IMR-90 (cell line): ENCODE measurements around the gene CAMK2B. TPM values are rescaled to one million over a fixed set of nuclear protein-coding genes. Genes with fewer than 3 reads are reported as not detected.
A peak's percentile ranks its signal among the peaks of the same experiment; 100 is the strongest.

ENCODE experiments used
- ATAC-seq: fragments of 200-7000 bp; cut with Tn5 transposase; 2 replicates; pipeline ENCODE4 v1.9.1; 2020; ENCODE audit warnings: low read depth, mild to moderate bottlenecking, moderate library complexity
- BruUV-seq: library from RNA; stranded (reverse); fragments of 400-500 nt; replicated peaks from 2 replicates; lab custom pipeline; 2021; lab: Mats Ljungman, UMichigan
- CTCF ChIA-PET: fragments of 300-600 bp; formaldehyde crosslinking; extraction: SDS; loops from one replicate; lab custom pipeline; 2021; ENCODE audit warnings: antibody characterized with exemption; lab: Yijun Ruan, JAX
- POLR2A ChIA-PET: fragments of 300-600 bp; sonication (Branson Sonifier 250); formaldehyde crosslinking; loops from one replicate; lab custom pipeline; 2022; ENCODE audit warnings: antibody characterized with exemption; ENCODE audit not compliant: unreplicated experiment; lab: Charles Lee
- DNase-seq: peaks from one replicate; pipeline ENCODE4 v3.0.0; 2013
- H2AFZ ChIP-seq: replicated peaks from 2 replicates; pipeline ENCODE3; 2013; ENCODE audit warnings: low read length, mild to moderate bottlenecking; ENCODE audit not compliant: poor library complexity
- H2AK5ac ChIP-seq: 2 replicates; pipeline ENCODE4 v1.6.1; 2013; ENCODE audit warnings: low read depth, low read length, inconsistent platforms
- H2AK9ac ChIP-seq: replicated peaks from 2 replicates; pipeline ENCODE3; 2013; ENCODE audit warnings: mild to moderate bottlenecking, low read depth, low read length, moderate library complexity; ENCODE audit not compliant: poor library complexity
- H2BK120ac ChIP-seq: 2 replicates; pipeline ENCODE4 v1.6.1; 2013; ENCODE audit warnings: low read depth, low read length, inconsistent platforms
- H2BK15ac ChIP-seq: 3 replicates; pipeline ENCODE4 v1.6.1; 2013; ENCODE audit warnings: low read depth, low read length, inconsistent platforms
- H2BK20ac ChIP-seq: 2 replicates; pipeline ENCODE4 v1.6.1; 2013; ENCODE audit warnings: low read depth, mild to moderate bottlenecking, inconsistent platforms, low read length, moderate library complexity
- H2BK5ac ChIP-seq: 2 replicates; pipeline ENCODE4 v1.6.1; 2013; ENCODE audit warnings: mild to moderate bottlenecking, low read depth, low read length, inconsistent platforms; ENCODE audit not compliant: poor library complexity, severe bottlenecking
- H3K14ac ChIP-seq: replicated peaks from 2 replicates; pipeline ENCODE4 v1.6.1; 2013; ENCODE audit warnings: low read depth, low read length, inconsistent platforms
- H3K18ac ChIP-seq: 2 replicates; pipeline ENCODE4 v1.6.1; 2013; ENCODE audit warnings: low read depth, low read length, control low read depth
- H3K23ac ChIP-seq: 2 replicates; pipeline ENCODE4 v1.6.1; 2013; ENCODE audit warnings: low read depth, low read length, inconsistent platforms
- H3K27ac ChIP-seq: 2 replicates; pipeline ENCODE4 v1.5.1; 2013; ENCODE audit warnings: mild to moderate bottlenecking, control low read depth, low read length; ENCODE audit not compliant: insufficient read depth
- H3K27me3 ChIP-seq: 2 replicates; pipeline ENCODE4 v1.6.1; 2013; ENCODE audit warnings: low read length; ENCODE audit not compliant: control insufficient read depth, insufficient read depth
- H3K36me3 ChIP-seq: 2 replicates; pipeline ENCODE4 v1.6.1; 2013; ENCODE audit warnings: low read length, mixed read lengths; ENCODE audit not compliant: control insufficient read depth, insufficient read depth
- H3K4ac ChIP-seq: 2 replicates; pipeline ENCODE4 v1.6.1; 2013; ENCODE audit warnings: low read depth, low read length, inconsistent platforms
- H3K4me1 ChIP-seq: 2 replicates; pipeline ENCODE4 v1.6.1; 2013; ENCODE audit warnings: low read length, mixed read lengths; ENCODE audit not compliant: control insufficient read depth, insufficient read depth
- H3K4me2 ChIP-seq: 2 replicates; pipeline ENCODE4 v1.6.1; 2013; ENCODE audit warnings: low read depth, mild to moderate bottlenecking, control low read depth, low read length, moderate library complexity
- H3K4me3 ChIP-seq: 2 replicates; pipeline ENCODE4 v1.5.1; 2013; ENCODE audit warnings: low read depth, mild to moderate bottlenecking, control low read depth, low read length, moderate library complexity; ENCODE audit not compliant: insufficient read depth
- H3K56ac ChIP-seq: 2 replicates; pipeline ENCODE4 v1.6.1; 2013; ENCODE audit warnings: low read length, inconsistent platforms; ENCODE audit not compliant: insufficient read depth; ENCODE audit errors: extremely low read depth
- H3K79me1 ChIP-seq, 2 experiments: 2 replicates each; pipeline ENCODE4 v1.6.1; 2013; ENCODE audit warnings: low read length in 2 of 2, inconsistent platforms in 1 of 2, low read depth in 1 of 2
- H3K9ac ChIP-seq: 2 replicates; pipeline ENCODE4 v1.6.1; 2013; ENCODE audit warnings: low read depth, low read length, control low read depth
- H3K9me1 ChIP-seq: 2 replicates; pipeline ENCODE4 v1.6.1; 2013; ENCODE audit warnings: low read length, inconsistent platforms; ENCODE audit not compliant: insufficient read depth
- H3K9me3 ChIP-seq: 2 replicates; pipeline ENCODE4 v1.6.1; 2013; ENCODE audit warnings: low read length; ENCODE audit not compliant: control insufficient read depth, insufficient read depth
- H4K20me1 ChIP-seq: 2 replicates; pipeline ENCODE4 v1.6.1; 2013; ENCODE audit warnings: low read length, inconsistent platforms; ENCODE audit not compliant: insufficient read depth
- H4K5ac ChIP-seq: 2 replicates; pipeline ENCODE4 v1.6.1; 2013; ENCODE audit warnings: mild to moderate bottlenecking, low read depth, low read length, control low read depth
- H4K8ac ChIP-seq, 2 experiments: 2 replicates each; pipeline ENCODE4 v1.6.1; 2013; ENCODE audit warnings: low read depth in 2 of 2, low read length in 2 of 2, control low read depth in 1 of 2, inconsistent platforms in 1 of 2
- H4K91ac ChIP-seq: 2 replicates; pipeline ENCODE4 v1.6.1; 2013; ENCODE audit warnings: low read depth, low read length, inconsistent platforms; ENCODE audit not compliant: insufficient read depth
- BHLHE40 ChIP-seq: fragments of 150-350 bp; IDR thresholded peaks from 2 replicates; pipeline ENCODE4 v1.6.1; 2016; ENCODE audit warnings: mild to moderate bottlenecking, low read depth, low read length
- FOS ChIP-seq: fragments of 150-350 bp; IDR thresholded peaks from 2 replicates; pipeline ENCODE4 v1.6.1; 2016; ENCODE audit warnings: low read depth, low read length
- MAFK ChIP-seq: IDR thresholded peaks from 2 replicates; pipeline ENCODE4 v1.6.1; 2012; ENCODE audit warnings: low read depth, low read length, improper control_type of control experiment
- MXI1 ChIP-seq: IDR thresholded peaks from 2 replicates; pipeline ENCODE4 v1.6.1; 2012; ENCODE audit warnings: low read depth, mild to moderate bottlenecking, low read length, moderate library complexity, borderline replicate concordance
- POLR2A ChIP-seq: IDR thresholded peaks from 2 replicates; pipeline ENCODE4 v1.6.1; 2012; ENCODE audit warnings: mild to moderate bottlenecking, low read depth, low read length
- RAD21 ChIP-seq: IDR thresholded peaks from 2 replicates; pipeline ENCODE4 v1.6.1; 2012; ENCODE audit warnings: low read length, improper control_type of control experiment
- SMC3 ChIP-seq: fragments of 150-350 bp; IDR thresholded peaks from 2 replicates; pipeline ENCODE4 v1.6.1; 2016; ENCODE audit warnings: low read depth, mild to moderate bottlenecking, antibody characterized with exemption, low read length, moderate library complexity
- WGBS, 2 experiments: methylation state at CpG; one replicate each; pipeline versions ENCODE4 v1.1.5 to v1.1.7; 2013; ENCODE audit warnings: missing lambda C conversion rate in 2 of 2; ENCODE audit not compliant: insufficient read length in 1 of 2; ENCODE audit errors: extremely low coverage in 2 of 2; 5-methylcytosine and 5-hydroxymethylcytosine counted together
- dilution Hi-C: fragments of 300-500 bp; cut with HindIII; formaldehyde crosslinking; loops from one replicate; pipeline ENCODE4 v1.14.3; 2018; ENCODE audit warnings: low sequenced_read_pairs; ENCODE audit not compliant: unreplicated experiment
- in situ Hi-C: fragments of 300-500 bp; cut with MboI; formaldehyde crosslinking; loops from 3 replicates; pipeline ENCODE4 v1.14.3; 2019; ENCODE audit warnings: low sequenced_read_pairs, inconsistent platforms, mixed read lengths
- intact Hi-C: fragments of 100-400 bp; cut with micrococcal nuclease; formaldehyde crosslinking; loops from 2 replicates; pipeline ENCODE4 v1.10.0; 2022
- polyA plus RNA-seq, 3 experiments: library from polyadenylated mRNA; depleted of rRNA; stranded (reverse); fragments of >200 nt; gene quantifications; 2 replicates each; pipeline ENCODE4 v1.2.3, GENCODE V29; 2012; ENCODE audit warnings: low replicate concordance in 1 of 3
- total RNA-seq: library from RNA; depleted of rRNA; stranded (reverse); fragments of >200 nt; gene quantifications from 2 replicates; pipeline ENCODE4 v1.2.3, GENCODE V29; 2012
- TF ChIP-seq, protein P1 (sequence below): conservative IDR thresholded peaks from 2 replicates; pipeline ENCODE4 v1.5.1; 2012; ENCODE audit warnings: mild to moderate bottlenecking, low read depth, low read length, improper control_type of control experiment

CAMK2B gene
- total and polyA plus RNA-seq, 2 of the 4 experiments (the other 2 are of a cell fraction): 0.18 to 0.36 TPM

DNA sequence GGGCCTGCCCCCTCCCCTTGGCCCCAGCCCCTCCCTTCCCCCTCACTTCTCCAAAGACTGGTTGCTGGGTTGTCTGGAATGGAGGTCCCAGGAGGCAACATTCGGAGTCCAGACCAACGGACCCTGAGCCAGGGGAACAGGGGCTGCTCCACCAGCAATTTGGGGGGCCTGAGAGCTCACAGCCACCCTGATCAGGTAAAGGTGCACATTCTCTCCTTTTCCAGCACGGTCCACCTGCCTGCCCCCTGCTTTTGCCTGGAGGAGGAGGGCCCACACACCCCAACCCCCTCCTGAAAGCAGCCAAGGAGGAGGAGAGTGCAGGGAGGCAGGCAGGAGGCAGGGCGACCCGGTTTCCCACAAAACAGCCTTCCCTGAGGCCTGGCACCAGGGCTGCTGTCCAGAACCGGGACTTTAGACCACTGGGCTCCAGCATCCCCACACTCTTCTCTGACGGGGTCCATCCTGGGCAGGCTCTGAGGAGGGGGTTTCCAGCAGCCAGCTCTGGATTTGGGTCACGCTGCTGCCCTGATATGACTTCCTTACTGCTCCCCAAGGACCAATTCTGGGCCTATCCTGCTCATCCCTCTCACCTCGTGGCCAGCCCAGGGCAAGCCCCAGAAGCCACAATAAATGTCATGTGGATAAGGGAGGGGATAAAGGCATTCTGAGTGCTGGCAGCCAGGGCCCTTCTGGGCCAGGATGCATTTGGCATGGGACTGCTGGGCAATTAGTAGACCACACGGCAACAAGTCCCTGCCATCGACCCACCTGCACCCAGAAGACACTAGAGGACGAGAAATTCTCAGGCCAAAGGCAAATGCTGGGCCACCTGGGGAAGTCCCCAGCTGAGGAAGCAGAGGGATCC lies 1.1 kb upstream of the CAMK2B start:
- Histone ChIP-seq H3K27me3 (peaks cover 46% of the 10 kb centered on the region), H4K5ac (no peak overlapping the region), H3K9me1 (no peaks in the 10 kb centered on the region), H3K56ac (no peak overlapping the region), H3K4me3 (no peak overlapping the region), H2BK120ac (no peak overlapping the region), H3K27ac (no peak overlapping the region), H3K4me2 (no peak overlapping the region), H2BK15ac (no peak overlapping the region), H3K9ac (no peak overlapping the region), H3K4me1 (no peaks in the 10 kb centered on the region; the same call in 1 of the 2 replicates), H2AK9ac (peak overlapping the region; percentile 69), H3K9me3 (no peaks in the 10 kb centered on the region), H3K36me3 (no peaks in the 10 kb centered on the region), H4K20me1 (no peaks in the 10 kb centered on the region; the same call in 1 of the 2 replicates), H2AFZ (no peak overlapping the region), H4K91ac (no peak overlapping the region), H3K14ac (no peak overlapping the region), H2BK20ac (no peak overlapping the region), H3K18ac (no peak overlapping the region), H2AK5ac (no peak overlapping the region), H3K4ac (no peak overlapping the region), H3K79me1 (no peaks in the 10 kb centered on the region), H4K8ac (no peak overlapping the region), H2BK5ac (no peak overlapping the region), H3K23ac (no peak overlapping the region)
- 40% methylated on average over 1 of the region's 12 CpGs; no CpG with 5 or more reads in 1 of the 2 experiments for WGBS, 2 experiments
- dilution Hi-C loops (no loop called here), in situ Hi-C loops (no loop called here), intact Hi-C loops (no loop called here)
- DNase-seq: no peak
- no peak for ATAC-seq
- CTCF ChIA-PET: no interaction called here
- POLR2A ChIA-PET: no interaction called here
- TF ChIP-seq MXI1 (no peak), MAFK (no peak), BHLHE40 (no peak), FOS (no peak), POLR2A (no peak), RAD21 (no peak), SMC3 (no peak)
- TF ChIP-seq, protein P1, sequence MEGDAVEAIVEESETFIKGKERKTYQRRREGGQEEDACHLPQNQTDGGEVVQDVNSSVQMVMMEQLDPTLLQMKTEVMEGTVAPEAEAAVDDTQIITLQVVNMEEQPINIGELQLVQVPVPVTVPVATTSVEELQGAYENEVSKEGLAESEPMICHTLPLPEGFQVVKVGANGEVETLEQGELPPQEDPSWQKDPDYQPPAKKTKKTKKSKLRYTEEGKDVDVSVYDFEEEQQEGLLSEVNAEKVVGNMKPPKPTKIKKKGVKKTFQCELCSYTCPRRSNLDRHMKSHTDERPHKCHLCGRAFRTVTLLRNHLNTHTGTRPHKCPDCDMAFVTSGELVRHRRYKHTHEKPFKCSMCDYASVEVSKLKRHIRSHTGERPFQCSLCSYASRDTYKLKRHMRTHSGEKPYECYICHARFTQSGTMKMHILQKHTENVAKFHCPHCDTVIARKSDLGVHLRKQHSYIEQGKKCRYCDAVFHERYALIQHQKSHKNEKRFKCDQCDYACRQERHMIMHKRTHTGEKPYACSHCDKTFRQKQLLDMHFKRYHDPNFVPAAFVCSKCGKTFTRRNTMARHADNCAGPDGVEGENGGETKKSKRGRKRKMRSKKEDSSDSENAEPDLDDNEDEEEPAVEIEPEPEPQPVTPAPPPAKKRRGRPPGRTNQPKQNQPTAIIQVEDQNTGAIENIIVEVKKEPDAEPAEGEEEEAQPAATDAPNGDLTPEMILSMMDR: no peak
- no TSS peak for BruUV-seq
